HUES48 (cell line): ENCODE results near the gene SLC12A6.

Source experiments
- H3K27ac ChIP-seq: one replicate; pipeline ENCODE4 v1.7.0; 2013; ENCODE audit warnings: low read depth, low read length, inconsistent platforms
- H3K27me3 ChIP-seq: 2 replicates; pipeline ENCODE4 v1.6.1; 2013; ENCODE audit warnings: mild to moderate bottlenecking, low read length; ENCODE audit not compliant: control insufficient read depth, insufficient read depth
- H3K36me3 ChIP-seq: 2 replicates; pipeline ENCODE4 v1.6.1; 2013; ENCODE audit warnings: low read length; ENCODE audit not compliant: control insufficient read depth, insufficient read depth
- H3K4me1 ChIP-seq: 2 replicates; pipeline ENCODE4 v1.6.1; 2013; ENCODE audit warnings: mild to moderate bottlenecking, low read length; ENCODE audit not compliant: control insufficient read depth, insufficient read depth
- H3K4me3 ChIP-seq: 2 replicates; pipeline ENCODE4 v1.5.1; 2013; ENCODE audit warnings: mild to moderate bottlenecking, low read depth, low read length
- H3K9ac ChIP-seq: 2 replicates; pipeline ENCODE4 v1.6.1; 2013; ENCODE audit warnings: mild to moderate bottlenecking, low read depth, low read length, moderate library complexity
- H3K9me3 ChIP-seq: 2 replicates; pipeline ENCODE4 v1.6.1; 2013; ENCODE audit warnings: low read length; ENCODE audit not compliant: control insufficient read depth, insufficient read depth

Gene SLC12A6

DNA sequence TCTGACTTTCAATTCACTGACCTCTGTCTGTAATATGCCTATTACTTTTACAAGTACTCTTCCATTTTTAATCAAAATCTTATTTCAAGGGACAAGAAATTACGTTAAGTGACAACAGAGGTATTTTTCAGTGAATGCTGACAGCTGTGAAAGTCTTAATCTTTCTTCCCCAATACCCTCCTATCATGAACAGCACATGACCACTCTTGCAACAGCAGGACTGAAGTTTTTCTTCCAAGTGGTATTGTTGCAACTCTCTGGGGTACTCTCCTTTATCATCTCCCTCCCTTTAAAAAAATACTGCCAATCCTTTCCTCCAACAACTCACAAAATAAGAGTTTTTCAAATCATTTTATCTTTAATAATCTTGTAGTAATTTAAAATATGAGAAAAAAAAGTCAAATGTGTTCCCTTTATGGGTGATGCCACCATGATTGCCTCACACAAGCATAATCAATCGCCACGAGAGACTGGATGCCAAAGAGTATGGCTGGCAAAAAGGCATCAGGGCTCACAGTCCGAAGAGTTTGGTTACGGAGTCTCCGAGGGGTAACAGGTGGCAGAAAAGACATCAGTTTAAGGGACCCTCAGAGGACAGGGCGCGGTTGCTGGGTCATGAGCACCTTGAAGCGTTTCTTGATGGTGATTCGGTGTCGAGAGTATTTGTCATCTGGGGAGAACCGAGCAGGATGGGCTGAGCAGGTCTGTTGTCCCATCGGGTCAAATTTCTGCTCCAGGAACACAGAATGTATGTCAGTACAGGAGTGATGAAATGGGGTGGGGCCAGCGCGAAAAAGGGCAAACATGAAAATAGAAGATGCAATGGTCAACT is 4.0 kb upstream of the SLC12A6 start:
- Histone ChIP-seq H3K36me3 (peaks cover 30% of the 10 kb centered on the region), H3K27ac (no peak overlapping the region), H3K4me3 (peak overlapping the region; percentile 92), H3K4me1 (0 out of 2 replicates have a peak, but pooled peaks cover 5% of the 10 kb centered on the region), H3K9me3 (no peaks in the 10 kb centered on the region), H3K9ac (no peak overlapping the region), H3K27me3 (no peaks in the 10 kb centered on the region)

DNA sequence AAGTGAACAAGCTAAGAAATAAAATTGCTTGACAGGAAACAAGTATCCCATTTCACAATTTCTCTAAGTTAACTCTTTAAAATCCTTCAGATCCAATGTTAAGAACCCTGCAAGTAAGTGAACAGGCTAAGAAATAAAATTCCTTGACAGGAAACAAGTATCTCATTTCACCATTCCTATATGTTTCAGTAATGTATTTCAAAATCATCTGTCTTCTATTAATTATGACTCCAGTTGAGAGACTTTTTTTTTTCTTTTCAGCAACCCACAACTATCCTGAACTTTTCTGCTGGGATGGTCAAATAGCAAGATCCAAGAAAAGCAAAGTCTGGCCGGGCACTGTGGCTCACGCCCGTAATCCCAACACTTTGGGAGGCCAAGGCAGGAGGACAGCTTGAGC is 2.4 kb upstream of the SLC12A6 start:
- Histone ChIP-seq H3K27ac (no peak overlapping the region), H3K4me1 (0 out of 2 replicates have a peak, but pooled peaks cover 5% of the 10 kb centered on the region), H3K4me3 (no peak overlapping the region), H3K36me3 (peaks cover 30% of the 10 kb centered on the region), H3K27me3 (no peaks in the 10 kb centered on the region), H3K9me3 (no peaks in the 10 kb centered on the region), H3K9ac (no peak overlapping the region)

- 0 out of 2 replicates have a peak, but pooled peaks cover 2% of the 10 kb centered on the region for H3K4me1 ChIP-seq
- peaks cover 30% of the 10 kb centered on the region for H3K36me3 ChIP-seq
- peak overlapping the region; percentile 96 for H3K27ac ChIP-seq
- H3K9me3 ChIP-seq = no peaks in the 10 kb centered on the region
- H3K9ac ChIP-seq = no peak overlapping the region
- no peaks in the 10 kb centered on the region for H3K27me3 ChIP-seq
- H3K4me3 ChIP-seq = peak overlapping the region; percentile 89
Observed at GRCh38 chr15:34338347-34338746, 766 bp upstream of the SLC12A6 start.

- Histone ChIP-seq H3K36me3 (peaks cover 30% of the 10 kb centered on the region), H3K4me1 (no peaks in the 10 kb centered on the region), H3K9me3 (no peaks in the 10 kb centered on the region), H3K9ac (0 out of 2 replicates have a peak overlapping the region, but pooled peaks have one; percentile 84), H3K27ac (peak overlapping the region; percentile 96), H3K27me3 (no peaks in the 10 kb centered on the region), H3K4me3 (peak overlapping the region; percentile 89)
Observed at GRCh38 chr15:34336991-34337556, 507 bp downstream of the SLC12A6 start.

- H3K9ac ChIP-seq = no peak overlapping the region
- H3K9me3 ChIP-seq = no peaks in the 10 kb centered on the region
- H3K36me3 ChIP-seq = peaks cover 25% of the 10 kb centered on the region
- H3K4me3 ChIP-seq = peak overlapping the region; percentile 89
- H3K27me3 ChIP-seq = no peaks in the 10 kb centered on the region
- no peak overlapping the region for H3K27ac ChIP-seq
- no peaks in the 10 kb centered on the region for H3K4me1 ChIP-seq
Observed at GRCh38 chr15:34336231-34336990, 1.2 kb downstream of the SLC12A6 start.

DNA sequence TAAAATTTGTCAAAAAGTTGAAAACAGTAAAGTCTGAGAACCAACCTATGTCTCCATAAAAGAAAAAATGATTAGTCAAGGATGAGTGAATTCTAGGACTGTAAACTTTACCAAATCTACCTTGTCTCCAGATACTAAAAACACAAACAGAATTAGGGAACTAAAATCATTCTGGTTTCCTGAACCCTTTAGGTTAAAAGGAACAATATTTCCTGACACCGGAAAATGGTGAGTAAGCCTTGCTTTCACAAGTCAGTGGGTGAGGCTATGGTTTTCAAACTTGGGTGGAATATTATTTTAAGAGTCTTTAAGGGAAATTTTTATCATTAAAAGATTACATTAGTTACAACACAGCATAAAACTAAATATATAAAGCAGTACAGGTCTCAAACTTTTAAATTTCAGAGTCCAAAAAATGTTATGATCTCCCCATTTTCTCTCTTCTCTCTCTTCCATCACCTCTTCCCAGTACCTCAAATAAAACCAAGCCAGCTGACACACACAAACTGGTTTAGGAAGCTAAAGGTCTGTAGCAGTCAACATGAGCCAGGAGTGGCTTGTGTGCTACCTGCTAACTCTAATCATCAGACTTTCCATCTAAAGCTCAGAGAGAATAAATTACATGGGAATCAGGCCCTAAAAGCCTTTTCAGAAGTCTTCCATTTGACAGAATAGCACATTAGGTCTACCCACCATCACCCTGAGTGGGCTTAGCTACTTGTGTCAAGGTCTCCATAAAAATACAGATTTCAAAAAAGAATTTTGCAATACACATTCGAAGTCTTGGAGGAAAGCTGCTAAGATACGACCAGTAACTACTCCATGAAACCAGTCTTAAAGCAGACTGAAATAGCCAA is 2.2 kb downstream of the SLC12A6 start:
- Histone ChIP-seq H3K9ac (no peak overlapping the region), H3K36me3 (peaks cover 17% of the 10 kb centered on the region), H3K27ac (no peak overlapping the region), H3K27me3 (no peaks in the 10 kb centered on the region), H3K9me3 (no peaks in the 10 kb centered on the region), H3K4me3 (no peak overlapping the region), H3K4me1 (no peaks in the 10 kb centered on the region)

GRCh38 chr15:34334672-34335071 is 2.9 kb downstream of the SLC12A6 start:
- Histone ChIP-seq H3K4me1 (no peaks in the 10 kb centered on the region), H3K36me3 (peaks cover 9% of the 10 kb centered on the region; the same call in 1 of the 2 replicates), H3K9ac (no peak overlapping the region), H3K27ac (no peak overlapping the region), H3K4me3 (no peak overlapping the region), H3K27me3 (no peaks in the 10 kb centered on the region), H3K9me3 (no peaks in the 10 kb centered on the region)

- no peaks in the 10 kb centered on the region for H3K4me1 ChIP-seq
- no peaks in the 10 kb centered on the region for H3K27me3 ChIP-seq
- H3K36me3 ChIP-seq = no peaks in the 10 kb centered on the region
- H3K27ac ChIP-seq = no peak overlapping the region
- no peak overlapping the region for H3K4me3 ChIP-seq
- no peak overlapping the region for H3K9ac ChIP-seq
- H3K9me3 ChIP-seq = no peaks in the 10 kb centered on the region
Observed at GRCh38 chr15:34332553-34333120, 4.9 kb downstream of the SLC12A6 start.

GRCh38 chr15:34331809-34332208 is 5.8 kb downstream of the SLC12A6 start:
- H3K36me3 ChIP-seq = no peaks in the 10 kb centered on the region
- H3K4me3 ChIP-seq = no peak overlapping the region
- no peaks in the 10 kb centered on the region for H3K9me3 ChIP-seq
- H3K9ac ChIP-seq = no peak overlapping the region
- H3K27me3 ChIP-seq = no peaks in the 10 kb centered on the region
- H3K27ac ChIP-seq = no peak overlapping the region
- no peaks in the 10 kb centered on the region for H3K4me1 ChIP-seq

- Histone ChIP-seq H3K4me3 (no peak overlapping the region), H3K9me3 (no peaks in the 10 kb centered on the region)
Observed at GRCh38 chr15:34330279-34330678, 7.3 kb downstream of the SLC12A6 start.

More at GRCh38 chr15:34330279-34330678, 7.3 kb downstream of the SLC12A6 start:
- Histone ChIP-seq H3K27ac (no peak overlapping the region), H3K36me3 (no peaks in the 10 kb centered on the region), H3K9ac (no peak overlapping the region), H3K4me1 (no peaks in the 10 kb centered on the region), H3K27me3 (no peaks in the 10 kb centered on the region)
